Vagina (tissue), 2 donors: ENCODE data around the gene LRRC8C.

Experiments
- POLR2A ChIP-seq, 2 donors: fragments of 450-650 bp; IDR thresholded peaks; one replicate each; pipeline ENCODE4 v1.6.1; 2017; ENCODE audit warnings: antibody characterized with exemption in 2 of 2, mild to moderate bottlenecking in 2 of 2, moderate library complexity in 2 of 2
- POLR2AphosphoS5 ChIP-seq, 2 donors: sonication (generic); formaldehyde crosslinking; IDR thresholded peaks; one replicate each; pipeline ENCODE4 v1.9.0; 2017; ENCODE audit warnings: antibody characterized with exemption in 2 of 2, mild to moderate bottlenecking in 2 of 2, low read depth in 1 of 2; ENCODE audit not compliant: insufficient read depth in 1 of 2
- TF ChIP-seq, protein P1 (sequence below), 3 experiments: fragments of 450-650 bp in 2 of 3; fragments of 200-600 bp in 1 of 3; sonication (generic) in 1 of 3; IDR thresholded peaks; one replicate each; pipeline ENCODE4 v1.5.1; 2017 to 2019; ENCODE audit warnings: antibody characterized with exemption in 3 of 3, mild to moderate bottlenecking in 2 of 3, moderate library complexity in 2 of 3

DNA sequence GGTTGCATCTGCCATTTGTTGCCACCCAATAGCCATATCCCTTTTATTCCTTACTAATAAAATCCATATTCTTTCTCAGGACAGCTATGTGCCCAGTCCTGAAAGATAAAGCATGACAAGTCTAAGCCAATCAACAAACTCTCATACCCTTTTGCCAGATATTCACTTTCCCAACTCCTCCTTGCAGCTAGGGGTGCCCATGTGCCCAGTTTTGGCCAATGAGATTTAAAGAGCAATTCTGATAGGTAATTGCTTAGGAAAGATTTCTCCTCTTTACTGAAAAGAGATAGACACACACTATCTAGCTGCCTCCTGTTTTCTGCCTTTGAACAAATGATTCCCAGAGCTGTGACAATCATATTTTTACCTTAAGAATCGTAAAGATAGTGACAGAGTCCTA, 132.9 kb downstream of the LRRC8C start:
- TF ChIP-seq POLR2A (IDR thresholded peaks at IDR 0.05) = no peak
- TF ChIP-seq POLR2AphosphoS5 (IDR thresholded peaks at IDR 0.05; ENCODE audit: insufficient read depth in 1 of 2, low read depth in 1 of 2) = no peak
- TF ChIP-seq, protein P1, sequence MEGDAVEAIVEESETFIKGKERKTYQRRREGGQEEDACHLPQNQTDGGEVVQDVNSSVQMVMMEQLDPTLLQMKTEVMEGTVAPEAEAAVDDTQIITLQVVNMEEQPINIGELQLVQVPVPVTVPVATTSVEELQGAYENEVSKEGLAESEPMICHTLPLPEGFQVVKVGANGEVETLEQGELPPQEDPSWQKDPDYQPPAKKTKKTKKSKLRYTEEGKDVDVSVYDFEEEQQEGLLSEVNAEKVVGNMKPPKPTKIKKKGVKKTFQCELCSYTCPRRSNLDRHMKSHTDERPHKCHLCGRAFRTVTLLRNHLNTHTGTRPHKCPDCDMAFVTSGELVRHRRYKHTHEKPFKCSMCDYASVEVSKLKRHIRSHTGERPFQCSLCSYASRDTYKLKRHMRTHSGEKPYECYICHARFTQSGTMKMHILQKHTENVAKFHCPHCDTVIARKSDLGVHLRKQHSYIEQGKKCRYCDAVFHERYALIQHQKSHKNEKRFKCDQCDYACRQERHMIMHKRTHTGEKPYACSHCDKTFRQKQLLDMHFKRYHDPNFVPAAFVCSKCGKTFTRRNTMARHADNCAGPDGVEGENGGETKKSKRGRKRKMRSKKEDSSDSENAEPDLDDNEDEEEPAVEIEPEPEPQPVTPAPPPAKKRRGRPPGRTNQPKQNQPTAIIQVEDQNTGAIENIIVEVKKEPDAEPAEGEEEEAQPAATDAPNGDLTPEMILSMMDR (IDR thresholded peaks at IDR 0.05) = no peak
